ENCODE measurements around the gene DENND1B.
"Not testable (repeated sequence)": the region's sequence is repeated elsewhere in the genome, so short reads cannot be mapped to it uniquely, and the experiment has no call there.

The DENND1B gene

DNA sequence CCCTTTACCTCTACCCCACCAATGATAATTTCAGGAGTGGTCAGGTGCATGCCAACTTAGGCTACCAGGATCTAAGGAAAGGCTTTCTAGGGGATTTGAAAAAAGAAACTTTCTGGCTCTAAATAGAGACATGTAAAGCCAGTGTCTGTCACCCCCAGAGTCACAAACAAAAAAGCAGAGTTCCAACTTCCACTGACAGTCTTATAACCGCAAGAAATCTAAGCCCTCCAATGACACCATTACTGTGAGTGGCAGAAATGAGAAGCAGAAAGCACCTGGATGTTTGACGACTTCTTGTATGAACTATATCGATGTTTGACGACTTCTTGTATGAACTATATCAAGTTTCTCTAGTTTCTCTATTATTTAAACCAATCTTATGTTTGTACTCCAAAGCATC is 6.0 kb downstream of the DENND1B start:
- Histone ChIP-seq H3K4me3 (ENCODE audit: low read depth, low read length) (no peak overlapping the region), H3K9ac (ENCODE audit: low read depth, low read length) (no peak overlapping the region), H3K4me1 (ENCODE audit: control insufficient read depth, insufficient read depth, low read length) (peaks cover 11% of the 10 kb centered on the region), H3K36me3 (ENCODE audit: control insufficient read depth, insufficient read depth, low read length) (no peaks in the 10 kb centered on the region), H3K9me3 (ENCODE audit: control insufficient read depth, insufficient read depth, low read length) (no peaks in the 10 kb centered on the region), H3K27me3 (ENCODE audit: control insufficient read depth, insufficient read depth, low read length) (peaks cover 8% of the 10 kb centered on the region; the same call in 1 of the 2 replicates), H3K27ac (ENCODE audit: low read depth, low read length) (no peak overlapping the region)

DNA sequence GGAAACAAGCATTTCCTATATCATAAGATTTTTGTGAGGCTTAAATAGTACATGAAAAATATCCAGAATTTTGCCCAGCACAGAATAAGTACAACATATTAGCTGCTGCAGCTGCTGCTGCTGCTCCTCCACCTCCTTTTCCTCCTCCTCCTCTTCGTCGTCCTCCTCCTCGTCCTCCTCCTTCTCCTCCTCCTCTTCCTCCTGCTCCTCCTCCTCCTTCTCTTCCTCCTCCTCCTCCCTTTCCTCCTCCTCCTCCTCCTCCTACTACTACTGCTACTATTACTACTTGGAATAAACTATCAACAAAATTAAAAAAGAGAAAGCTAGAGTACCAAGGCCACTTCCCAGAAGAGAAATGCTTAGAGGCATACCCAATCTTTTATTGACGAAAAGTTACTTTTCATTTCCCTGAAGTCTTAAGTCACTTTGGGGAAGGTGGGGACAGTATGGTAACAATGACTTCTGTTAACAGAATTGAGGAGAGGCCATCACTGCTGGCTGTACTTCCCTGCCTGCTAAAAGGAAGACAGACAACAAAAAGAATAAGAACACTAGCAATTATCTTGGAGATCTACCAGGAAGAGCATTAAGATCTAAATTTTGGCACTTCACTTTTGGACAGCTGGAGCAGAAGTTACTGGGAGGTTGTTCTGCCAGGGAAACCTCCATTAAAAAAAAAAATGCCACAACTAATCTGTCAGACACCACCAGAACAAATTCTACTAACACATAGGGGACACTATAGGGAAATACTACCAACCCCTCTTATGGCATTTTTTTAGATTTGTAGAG is 7.1 kb downstream of the DENND1B start:
- Histone ChIP-seq H3K9ac (ENCODE audit: low read depth, low read length) (no peak overlapping the region), H3K27me3 (ENCODE audit: control insufficient read depth, insufficient read depth, low read length) (no peaks in the 10 kb centered on the region), H3K4me3 (ENCODE audit: low read depth, low read length) (no peak overlapping the region), H3K27ac (ENCODE audit: low read depth, low read length) (no peak overlapping the region), H3K9me3 (ENCODE audit: control insufficient read depth, insufficient read depth, low read length) (no peaks in the 10 kb centered on the region), H3K36me3 (ENCODE audit: control insufficient read depth, insufficient read depth, low read length) (no peaks in the 10 kb centered on the region), H3K4me1 (ENCODE audit: control insufficient read depth, insufficient read depth, low read length) (peaks cover 6% of the 10 kb centered on the region; the same call in 1 of the 2 replicates)

DNA sequence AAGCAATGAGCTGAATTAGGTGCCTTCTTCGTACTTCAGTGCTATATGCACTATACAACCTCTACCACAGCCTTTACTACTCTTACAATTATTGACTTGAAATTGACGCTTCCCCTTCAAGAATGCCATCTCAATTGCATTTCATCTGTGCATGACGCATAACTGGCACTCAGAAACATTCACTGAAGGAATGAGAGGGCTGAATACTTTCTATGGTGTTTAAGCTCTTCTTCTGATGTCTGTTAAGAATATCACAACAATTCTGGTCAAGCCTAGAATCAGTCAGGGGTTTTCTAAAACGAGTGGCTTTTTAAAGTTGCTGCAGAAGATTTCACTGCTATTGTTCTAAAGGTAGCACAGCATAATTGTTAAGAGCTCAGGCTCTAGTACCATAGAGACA is 11.5 kb downstream of the DENND1B start:
- Histone ChIP-seq H3K27me3 (ENCODE audit: control insufficient read depth, insufficient read depth, low read length) (no peaks in the 10 kb centered on the region), H3K4me3 (ENCODE audit: low read depth, low read length) (no peak overlapping the region), H3K4me1 (ENCODE audit: control insufficient read depth, insufficient read depth, low read length) (peaks cover 6% of the 10 kb centered on the region; the same call in 1 of the 2 replicates), H3K36me3 (ENCODE audit: control insufficient read depth, insufficient read depth, low read length) (no peaks in the 10 kb centered on the region), H3K9ac (ENCODE audit: low read depth, low read length) (no peak overlapping the region), H3K9me3 (ENCODE audit: control insufficient read depth, insufficient read depth, low read length) (no peaks in the 10 kb centered on the region), H3K27ac (ENCODE audit: low read depth, low read length) (no peak overlapping the region)

DNA sequence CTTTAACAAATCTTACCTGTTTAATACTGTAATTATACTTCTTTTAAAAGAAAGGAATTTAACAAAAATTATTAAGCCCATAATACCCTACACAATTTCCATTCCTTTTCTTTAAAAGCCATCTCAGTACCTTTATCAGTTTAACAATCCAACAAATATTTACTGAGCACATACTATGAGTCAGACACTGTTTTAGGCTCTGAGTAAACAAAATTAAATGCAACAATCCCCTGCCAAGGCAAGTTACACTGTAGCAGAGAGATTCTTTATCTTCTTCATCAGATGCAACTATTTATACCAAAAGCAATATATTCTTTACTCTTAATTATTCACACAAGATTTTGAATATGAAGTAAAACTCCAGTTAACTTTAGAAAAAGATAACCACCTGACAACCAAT is 12.0 kb downstream of the DENND1B start:
- Histone ChIP-seq H3K4me3 (ENCODE audit: low read depth, low read length) (no peak overlapping the region), H3K9me3 (ENCODE audit: control insufficient read depth, insufficient read depth, low read length) (no peaks in the 10 kb centered on the region), H3K9ac (ENCODE audit: low read depth, low read length) (no peak overlapping the region), H3K36me3 (ENCODE audit: control insufficient read depth, insufficient read depth, low read length) (no peaks in the 10 kb centered on the region), H3K27me3 (ENCODE audit: control insufficient read depth, insufficient read depth, low read length) (no peaks in the 10 kb centered on the region), H3K4me1 (ENCODE audit: control insufficient read depth, insufficient read depth, low read length) (peaks cover 6% of the 10 kb centered on the region; the same call in 1 of the 2 replicates), H3K27ac (ENCODE audit: low read depth, low read length) (no peak overlapping the region)

DNA sequence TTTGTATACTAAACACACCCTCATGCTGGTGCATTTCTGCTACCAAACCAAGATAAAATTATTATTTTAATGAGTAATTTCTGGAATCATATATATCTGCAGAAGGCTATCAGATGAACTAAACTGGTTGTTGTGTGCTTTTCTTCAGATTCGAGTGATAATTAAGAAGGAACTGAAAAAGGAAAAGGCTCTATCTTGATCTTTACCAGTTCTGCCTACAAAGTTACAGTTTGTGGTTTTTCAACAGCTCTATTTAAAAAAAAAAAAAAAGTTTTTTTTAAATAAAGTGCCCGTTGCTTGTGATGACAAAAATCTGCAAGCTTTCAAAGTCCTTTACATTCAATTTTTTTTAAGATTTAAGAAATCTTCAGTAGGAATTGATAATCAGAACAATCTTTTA is 13.6 kb downstream of the DENND1B start:
- peaks cover 6% of the 10 kb centered on the region; the same call in 1 of the 2 replicates for H3K4me1 ChIP-seq (ENCODE audit: control insufficient read depth, insufficient read depth, low read length)
- no peak overlapping the region for H3K9ac ChIP-seq (ENCODE audit: low read depth, low read length)
- H3K27ac ChIP-seq (ENCODE audit: low read depth, low read length): no peak overlapping the region
- no peak overlapping the region for H3K4me3 ChIP-seq (ENCODE audit: low read depth, low read length)
- no peaks in the 10 kb centered on the region for H3K9me3 ChIP-seq (ENCODE audit: control insufficient read depth, insufficient read depth, low read length)
- no peaks in the 10 kb centered on the region for H3K27me3 ChIP-seq (ENCODE audit: control insufficient read depth, insufficient read depth, low read length)
- H3K36me3 ChIP-seq (ENCODE audit: control insufficient read depth, insufficient read depth, low read length): no peaks in the 10 kb centered on the region

DNA sequence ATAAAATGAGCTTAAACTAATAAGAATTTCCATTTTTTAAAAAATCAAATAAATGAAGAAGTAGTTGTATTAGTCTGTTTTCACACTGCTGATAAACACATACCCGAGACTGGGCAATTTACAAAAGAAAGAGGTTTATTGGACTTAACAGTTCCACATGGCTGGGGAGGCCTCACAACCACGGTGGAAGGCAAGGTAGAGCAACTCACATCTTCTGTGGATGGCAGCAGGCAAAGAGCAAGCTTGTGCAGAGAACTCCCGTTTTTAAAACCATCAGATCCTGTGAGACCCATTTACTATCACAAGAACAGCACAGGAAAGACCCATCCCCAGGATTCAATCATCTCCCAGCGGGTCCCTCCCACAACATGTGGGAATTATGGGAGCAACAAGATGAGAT is 19.7 kb downstream of the DENND1B start:
- H3K36me3 ChIP-seq (ENCODE audit: control insufficient read depth, insufficient read depth, low read length); H3K4me1 ChIP-seq (ENCODE audit: control insufficient read depth, insufficient read depth, low read length); H3K9ac ChIP-seq (ENCODE audit: low read depth, low read length); H3K27ac ChIP-seq (ENCODE audit: low read depth, low read length); H3K27me3 ChIP-seq (ENCODE audit: control insufficient read depth, insufficient read depth, low read length); H3K4me3 ChIP-seq (ENCODE audit: low read depth, low read length); H3K9me3 ChIP-seq (ENCODE audit: control insufficient read depth, insufficient read depth, low read length): not testable (repeated sequence)

DNA sequence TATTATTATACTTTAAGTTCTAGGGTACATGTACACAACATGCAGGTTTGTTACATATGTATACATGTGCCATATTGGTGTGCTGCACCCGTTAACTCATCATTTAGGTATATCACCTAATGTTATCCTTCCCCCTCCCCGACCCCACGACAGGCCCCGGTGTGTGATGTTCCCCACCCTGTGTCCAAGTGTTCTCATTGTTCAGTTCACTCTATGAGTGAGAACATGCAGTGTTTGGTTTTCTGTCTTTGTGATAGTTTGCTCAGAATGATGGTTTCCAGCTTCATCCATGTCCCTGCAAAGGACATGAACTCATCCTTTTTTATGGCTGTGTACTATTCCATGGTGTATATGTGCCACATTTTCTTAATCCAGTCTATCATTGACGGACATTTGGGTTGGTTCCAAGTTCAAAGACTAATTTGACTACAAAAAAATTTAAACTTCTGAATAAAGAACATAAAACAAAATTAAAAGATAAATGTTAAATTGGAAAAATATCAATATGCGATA is 22.6 kb downstream of the DENND1B start:
- not testable (repeated sequence) for H3K4me3 ChIP-seq (ENCODE audit: low read depth, low read length); H3K9ac ChIP-seq (ENCODE audit: low read depth, low read length); H3K27me3 ChIP-seq (ENCODE audit: control insufficient read depth, insufficient read depth, low read length); H3K4me1 ChIP-seq (ENCODE audit: control insufficient read depth, insufficient read depth, low read length); H3K36me3 ChIP-seq (ENCODE audit: control insufficient read depth, insufficient read depth, low read length); H3K27ac ChIP-seq (ENCODE audit: low read depth, low read length); H3K9me3 ChIP-seq (ENCODE audit: control insufficient read depth, insufficient read depth, low read length)

DNA sequence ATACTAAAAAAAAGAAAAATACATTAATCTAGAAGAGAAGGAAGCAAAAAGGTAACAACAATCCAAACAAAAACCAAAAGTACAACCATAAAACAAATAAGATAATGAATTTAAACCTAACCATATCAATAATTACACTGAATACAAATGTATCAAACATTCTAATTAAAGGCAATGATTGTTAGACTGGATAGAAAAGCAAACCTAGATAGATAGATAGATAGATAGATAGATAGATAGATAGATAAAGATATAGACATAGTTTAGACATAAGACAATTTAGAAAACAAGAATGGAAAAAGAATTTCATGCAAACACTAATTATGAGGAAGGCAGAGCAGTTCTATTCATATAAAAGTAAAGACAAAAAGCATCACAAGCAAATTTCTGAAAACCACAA is 24.9 kb downstream of the DENND1B start:
- H3K4me1 ChIP-seq (ENCODE audit: control insufficient read depth, insufficient read depth, low read length): no peaks in the 10 kb centered on the region
- H3K36me3 ChIP-seq (ENCODE audit: control insufficient read depth, insufficient read depth, low read length): no peaks in the 10 kb centered on the region
- H3K27ac ChIP-seq (ENCODE audit: low read depth, low read length): no peak overlapping the region
- no peaks in the 10 kb centered on the region for H3K9me3 ChIP-seq (ENCODE audit: control insufficient read depth, insufficient read depth, low read length)
- no peaks in the 10 kb centered on the region for H3K27me3 ChIP-seq (ENCODE audit: control insufficient read depth, insufficient read depth, low read length)
- no peak overlapping the region for H3K4me3 ChIP-seq (ENCODE audit: low read depth, low read length)
- no peak overlapping the region for H3K9ac ChIP-seq (ENCODE audit: low read depth, low read length)

DNA sequence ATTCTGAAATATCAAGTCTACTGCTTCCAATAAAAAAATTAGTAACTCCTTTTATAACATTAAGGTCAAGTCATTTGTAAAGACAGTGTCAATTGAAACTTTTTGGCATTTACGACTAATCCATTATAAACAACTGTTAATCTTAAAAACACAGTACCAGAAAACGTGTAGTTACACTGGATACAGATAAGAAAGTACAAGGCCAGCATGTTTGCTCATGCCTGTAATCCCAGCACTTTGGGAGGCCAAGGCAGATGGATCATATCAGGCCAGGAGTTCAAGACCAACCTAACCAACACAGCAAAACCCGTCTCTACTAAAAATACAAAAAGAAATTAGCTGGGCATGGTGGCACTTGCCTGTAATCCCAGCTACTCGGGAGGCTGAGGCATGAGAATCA is 29.4 kb downstream of the DENND1B start:
- no peaks in the 10 kb centered on the region for H3K9me3 ChIP-seq (ENCODE audit: control insufficient read depth, insufficient read depth, low read length)
- H3K4me1 ChIP-seq (ENCODE audit: control insufficient read depth, insufficient read depth, low read length): no peaks in the 10 kb centered on the region
- no peak overlapping the region for H3K4me3 ChIP-seq (ENCODE audit: low read depth, low read length)
- no peak overlapping the region for H3K27ac ChIP-seq (ENCODE audit: low read depth, low read length)
- H3K36me3 ChIP-seq (ENCODE audit: control insufficient read depth, insufficient read depth, low read length): no peaks in the 10 kb centered on the region
- no peaks in the 10 kb centered on the region for H3K27me3 ChIP-seq (ENCODE audit: control insufficient read depth, insufficient read depth, low read length)
- H3K9ac ChIP-seq (ENCODE audit: low read depth, low read length): no peak overlapping the region

DNA sequence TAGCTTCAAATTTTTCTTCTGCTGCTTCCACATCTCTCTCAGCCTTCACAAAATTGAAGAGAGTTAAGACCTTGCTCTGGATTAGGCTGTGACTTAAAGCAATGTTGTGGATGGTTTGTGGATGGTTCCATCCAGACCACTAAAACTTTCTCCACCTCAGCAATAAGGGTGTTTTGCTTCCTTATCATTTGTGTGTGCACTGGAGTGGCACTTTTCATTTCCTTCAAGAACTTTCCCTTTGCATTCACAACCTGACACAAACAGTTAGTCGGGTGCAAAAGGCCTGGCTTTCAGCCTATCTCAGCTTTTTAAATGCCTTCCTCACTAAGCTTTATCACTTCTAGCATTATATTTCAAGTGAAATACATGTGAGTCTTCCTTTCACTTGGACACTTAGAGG is 30.3 kb downstream of the DENND1B start:
- H3K9me3 ChIP-seq (ENCODE audit: control insufficient read depth, insufficient read depth, low read length): no peaks in the 10 kb centered on the region
- no peak overlapping the region for H3K9ac ChIP-seq (ENCODE audit: low read depth, low read length)
- H3K27me3 ChIP-seq (ENCODE audit: control insufficient read depth, insufficient read depth, low read length): no peaks in the 10 kb centered on the region
- H3K4me3 ChIP-seq (ENCODE audit: low read depth, low read length): no peak overlapping the region
- no peaks in the 10 kb centered on the region for H3K36me3 ChIP-seq (ENCODE audit: control insufficient read depth, insufficient read depth, low read length)
- H3K4me1 ChIP-seq (ENCODE audit: control insufficient read depth, insufficient read depth, low read length): peaks cover 2% of the 10 kb centered on the region; the same call in 1 of the 2 replicates
- H3K27ac ChIP-seq (ENCODE audit: low read depth, low read length): no peak overlapping the region

DNA sequence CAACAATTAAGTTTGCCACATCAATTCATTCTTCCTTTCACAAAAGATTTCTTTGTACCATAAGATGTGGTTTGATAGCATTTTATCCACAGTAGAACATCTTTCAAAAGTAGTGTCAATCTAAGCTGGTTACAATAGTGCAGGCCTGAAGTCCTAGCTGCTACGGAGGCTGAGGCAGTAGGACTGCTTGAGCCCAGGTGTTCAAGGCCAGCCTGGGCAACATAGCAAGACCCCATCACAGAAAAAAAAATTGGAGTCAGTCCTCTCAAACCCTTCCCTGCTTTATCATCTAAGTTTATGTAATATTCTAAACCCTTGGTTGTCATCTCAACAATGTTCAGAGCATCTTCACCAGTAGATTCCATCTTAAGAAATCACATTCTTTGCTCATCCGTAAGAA is 31.7 kb downstream of the DENND1B start:
- Histone ChIP-seq H3K27me3 (ENCODE audit: control insufficient read depth, insufficient read depth, low read length) (no peaks in the 10 kb centered on the region), H3K9me3 (ENCODE audit: control insufficient read depth, insufficient read depth, low read length) (no peaks in the 10 kb centered on the region), H3K36me3 (ENCODE audit: control insufficient read depth, insufficient read depth, low read length) (no peaks in the 10 kb centered on the region), H3K4me3 (ENCODE audit: low read depth, low read length) (no peak overlapping the region), H3K27ac (ENCODE audit: low read depth, low read length) (no peak overlapping the region), H3K9ac (ENCODE audit: low read depth, low read length) (no peak overlapping the region), H3K4me1 (ENCODE audit: control insufficient read depth, insufficient read depth, low read length) (peaks cover 3% of the 10 kb centered on the region; the same call in 1 of the 2 replicates)
